Colonic mucosa (tissue), 4 donors: ENCODE results near the gene UPP1. TPM values are rescaled to one million over a fixed set of nuclear protein-coding genes. Genes with fewer than 3 reads are reported as not detected.
"Not testable (repeated sequence)": the region's sequence is repeated elsewhere in the genome, so short reads cannot be mapped to it uniquely, and the experiment has no call there.

ENCODE experiments used
- DNase-seq: peaks from one replicate; pipeline ENCODE4 v3.0.0-alpha.2; 2020
- H3K27ac ChIP-seq: fragments of 200-600 bp; one replicate; pipeline ENCODE4 v1.8.0; 2021
- H3K27me3 ChIP-seq: fragments of 200-600 bp; one replicate; pipeline ENCODE4 v1.8.0; 2021
- H3K36me3 ChIP-seq: fragments of 200-600 bp; one replicate; pipeline ENCODE4 v1.8.0; 2021
- H3K4me1 ChIP-seq: fragments of 200-600 bp; one replicate; pipeline ENCODE4 v1.8.0; 2021; ENCODE audit warnings: mild to moderate bottlenecking
- H3K4me3 ChIP-seq: fragments of 200-600 bp; one replicate; pipeline ENCODE4 v1.8.0; 2021
- H3K9ac ChIP-seq, 2 donors: one replicate each; pipeline ENCODE4 v1.7.0; 2013; ENCODE audit warnings: control low read depth in 2 of 2, low read depth in 2 of 2, low read length in 2 of 2
- H3K9me3 ChIP-seq: fragments of 200-600 bp; one replicate; pipeline ENCODE4 v1.8.0; 2021
- CTCF ChIP-seq: fragments of 200-600 bp; IDR thresholded peaks from one replicate; pipeline ENCODE4 v1.8.0; 2022; ENCODE audit warnings: antibody characterized with exemption, mild to moderate bottlenecking
- intact Hi-C: fragments of 100-400 bp; cut with DNase I; formaldehyde crosslinking; loops from one replicate; pipeline ENCODE4 v1.14.1; 2022
- total RNA-seq, 2 donors: library from RNA; stranded (reverse); fragmentation: NEBNext Ultra II Directional in 1 of 2; extraction: Animal tissue kit (Norgen Biotek cat#: 25700) in 1 of 2; gene quantifications; one replicate each; pipeline ENCODE4 v1.2.1, GENCODE V29; 2021
- donor health status: healthy.
- donor health status: DM: no; HTN: no; CAD: no.
- donor health status: DM: no; HTN: no; CAD: no.

Gene UPP1
- total RNA-seq, 2 donors from 2014 or later: 34.0 to 41.9 TPM

- intact Hi-C loops: no loop called here
- DNase-seq: peak; percentile 57
- Histone ChIP-seq H3K36me3 (no peaks in the 10 kb centered on the region), H3K9me3 (no peaks in the 10 kb centered on the region), H3K27me3 (no peaks in the 10 kb centered on the region), H3K4me3 (peak overlapping the region; percentile 5), H3K9ac (peak overlapping the region in 1 of 2 donors; percentile 28), H3K4me1 (peaks cover 3% of the 10 kb centered on the region), H3K27ac (peak overlapping the region; percentile 93)
- TF ChIP-seq CTCF: no peak
These were observed 58.1 kb downstream of the UPP1 start for GRCh38 chr7:48147078-48147591.

GRCh38 chr7:48147690-48148089, 58.6 kb downstream of the UPP1 start:
- DNase-seq: peak; percentile 46
- Histone ChIP-seq H3K27ac (peak overlapping the region; percentile 93), H3K4me3 (peak overlapping the region; percentile 5), H3K9ac (peak overlapping the region in 1 of 2 donors; percentile 32)
- H3K9me3 ChIP-seq, H3K36me3 ChIP-seq, H3K27me3 ChIP-seq, intact Hi-C loops, H3K4me1 ChIP-seq: not testable (repeated sequence)

- Histone ChIP-seq H3K36me3 (no peaks in the 10 kb centered on the region), H3K9me3 (no peaks in the 10 kb centered on the region), H3K9ac (peak overlapping the region in 1 of 2 donors; percentile 32), H3K27me3 (no peaks in the 10 kb centered on the region), H3K4me1 (peaks cover 3% of the 10 kb centered on the region), H3K4me3 (no peak overlapping the region), H3K27ac (peak overlapping the region; percentile 93)
- TF ChIP-seq CTCF: no peak
- intact Hi-C loops: no loop called here
- DNase-seq: no peak
These were observed 59.2 kb downstream of the UPP1 start for GRCh38 chr7:48148311-48148710.

- intact Hi-C loops: no loop called here
These were observed 60.0 kb downstream of the UPP1 start for GRCh38 chr7:48149058-48149457.

GRCh38 chr7:48150086-48150485, 61.0 kb downstream of the UPP1 start:
- DNase-seq: no peak
- no peak overlapping the region for H3K9ac ChIP-seq
- H3K4me3 ChIP-seq: no peak overlapping the region
- H3K9me3 ChIP-seq: no peaks in the 10 kb centered on the region
- peaks cover 3% of the 10 kb centered on the region for H3K4me1 ChIP-seq
- no peaks in the 10 kb centered on the region for H3K27me3 ChIP-seq
- H3K27ac ChIP-seq: peak overlapping the region; percentile 9
- no peaks in the 10 kb centered on the region for H3K36me3 ChIP-seq
- no peak for TF ChIP-seq CTCF
- intact Hi-C loops: no loop called here

More at GRCh38 chr7:48149058-48149457, 60.0 kb downstream of the UPP1 start:
- Histone ChIP-seq H3K4me1 (peaks cover 3% of the 10 kb centered on the region), H3K27ac (peak overlapping the region; percentile 93), H3K9me3 (no peaks in the 10 kb centered on the region), H3K27me3 (no peaks in the 10 kb centered on the region), H3K36me3 (no peaks in the 10 kb centered on the region), H3K9ac (no peak overlapping the region), H3K4me3 (no peak overlapping the region)
- DNase-seq: no peak
- TF ChIP-seq CTCF: no peak

- no peaks in the 10 kb centered on the region for H3K36me3 ChIP-seq
- H3K4me3 ChIP-seq: no peak overlapping the region
- no peak overlapping the region for H3K27ac ChIP-seq
- no peaks in the 10 kb centered on the region for H3K4me1 ChIP-seq
- H3K9me3 ChIP-seq: no peaks in the 10 kb centered on the region
- no peaks in the 10 kb centered on the region for H3K27me3 ChIP-seq
- TF ChIP-seq CTCF: peak; percentile 54
- intact Hi-C loops: loop anchor here (5.0 kb wide), 1 partner anchor 213 kb away; no protein-coding TSS in a partner anchor
- peak; percentile 81 for DNase-seq
- H3K9ac ChIP-seq: no peak overlapping the region
These were observed 65.8 kb downstream of the UPP1 start for GRCh38 chr7:48154792-48155413.
